H1 (cell line): ENCODE results near the gene CCDC88C. TPM values are rescaled to one million over a fixed set of nuclear protein-coding genes. Genes with fewer than 3 reads are reported as not detected.
A peak's percentile ranks its signal among the peaks of the same experiment; 100 is the strongest.

Experiments
- CHD7 ChIP-seq: fragments of 300-600 bp; sonication (generic); IDR thresholded peaks from 2 replicates; pipeline ENCODE4 v1.7.1; 2012; ENCODE audit warnings: low read length, moderate library complexity, mild to moderate bottlenecking, inconsistent platforms; ENCODE audit not compliant: insufficient replicate concordance
- SIN3A ChIP-seq, 2 experiments: IDR thresholded peaks in 1 of 2; conservative IDR thresholded peaks in 1 of 2; 2 replicates each; pipeline ENCODE4 v1.6.1; 2011 to 2012; ENCODE audit warnings: low read length in 2 of 2, improper control_type of control experiment in 1 of 2, low read depth in 1 of 2, mild to moderate bottlenecking in 1 of 2
- polyA plus RNA-seq, 7 experiments: library from polyadenylated mRNA; depleted of rRNA in 3 of 7; stranded (reverse) in 5 of 7; unstranded in 2 of 7; fragments of >200 nt in 5 of 7; fragments of 200-250 nt in 2 of 7; gene quantifications; 1 replicate in 5 of 7; 2 replicates in 1 of 7; 4 replicates in 1 of 7; pipeline versions ENCODE4 v1.2.1 to v1.2.3, GENCODE V29; 2011 to 2013; ENCODE audit warnings: missing spikeins in 2 of 7, mixed read lengths in 2 of 7
- total RNA-seq: library from RNA; stranded (reverse); fragmentation: NEBNext Ultra II Directional; extraction: Animal tissue kit (Norgen Biotek cat#: 25700); gene quantifications from 2 replicates; pipeline ENCODE4 v1.2.1, GENCODE V29; 2021

Gene CCDC88C
- total and polyA plus RNA-seq, 2 of the 8 experiments (the other 6 are each of a cell fraction or from before 2014, with no cell fraction given), result 10.3 to 57.7 TPM

GRCh38 chr14:91252871-91253794, 164.5 kb downstream of the CCDC88C start (continued):
- TF ChIP-seq CHD7 (no peak), SIN3A (conservative IDR thresholded peaks at IDR 0.05 in 1 of 2, IDR thresholded peaks at IDR 0.05 in 1 of 2; ENCODE audit: low read depth in 1 of 2, low read length in 2 of 2) (peak in 1 of 2 experiments; percentile 15; a peak in 1 of 4 replicates)
